Suprapubic skin (tissue), 4 donors: ENCODE data around the gene FOXQ1. TPM values are rescaled to one million over a fixed set of nuclear protein-coding genes. Genes with fewer than 3 reads are reported as not detected.

ENCODE experiments used
- DNase-seq, 2 donors: peaks; one replicate each; pipeline ENCODE4 v3.0.0-alpha.2; 2019; ENCODE audit warnings: low spot score in 2 of 2
- H3K27ac ChIP-seq: fragments of 200-600 bp; sonication (generic); one replicate; pipeline ENCODE4 v1.5.1; 2019
- H3K27me3 ChIP-seq: fragments of 200-600 bp; sonication (generic); one replicate; pipeline ENCODE4 v1.5.1; 2019
- H3K36me3 ChIP-seq: fragments of 200-600 bp; sonication (generic); one replicate; pipeline ENCODE4 v1.5.1; 2019
- H3K4me1 ChIP-seq: fragments of 200-600 bp; sonication (generic); one replicate; pipeline ENCODE4 v1.5.1; 2019
- H3K4me3 ChIP-seq: fragments of 200-600 bp; sonication (generic); one replicate; pipeline ENCODE4 v1.5.1; 2019; ENCODE audit warnings: mild to moderate bottlenecking
- H3K9me3 ChIP-seq: fragments of 200-600 bp; sonication (generic); one replicate; pipeline ENCODE4 v1.5.1; 2019
- CTCF ChIP-seq, 2 donors: fragments of 200-600 bp in 1 of 2; fragments of 450-650 bp in 1 of 2; sonication (generic) in 1 of 2; IDR thresholded peaks; one replicate each; pipeline ENCODE4 v1.5.1; 2016 to 2019; ENCODE audit warnings: antibody characterized with exemption in 2 of 2, mild to moderate bottlenecking in 1 of 2, moderate library complexity in 1 of 2
- EP300 ChIP-seq: sonication (generic); formaldehyde crosslinking; IDR thresholded peaks from one replicate; pipeline ENCODE4 v1.6.1; 2017; ENCODE audit warnings: antibody characterized with exemption
- POLR2A ChIP-seq, 2 donors: fragments of 450-650 bp; IDR thresholded peaks; one replicate each; pipeline ENCODE4 v1.6.1; 2017; ENCODE audit warnings: antibody characterized with exemption in 2 of 2, mild to moderate bottlenecking in 2 of 2, moderate library complexity in 2 of 2
- POLR2AphosphoS5 ChIP-seq, 3 donors: sonication (generic); formaldehyde crosslinking; IDR thresholded peaks; one replicate each; pipeline ENCODE4 v1.6.1; 2017; ENCODE audit warnings: antibody characterized with exemption in 3 of 3
- WGBS: methylation state at CpG from one replicate; pipeline ENCODE4 v1.1.5; 2018; 5-methylcytosine and 5-hydroxymethylcytosine counted together
- total RNA-seq, 4 donors: library from RNA; depleted of rRNA; stranded (reverse); fragments of >200 nt; gene quantifications; one replicate each; pipeline ENCODE4 v1.1.0, GENCODE V29; 2016

The FOXQ1 gene
- total RNA-seq, 4 donors from 2014 or later, result 45.4 to 101 (median 80.0) TPM

- Histone ChIP-seq H3K27ac (no peak overlapping the region), H3K9me3 (no peaks in the 10 kb centered on the region), H3K36me3 (no peaks in the 10 kb centered on the region), H3K27me3 (no peaks in the 10 kb centered on the region), H3K4me1 (no peaks in the 10 kb centered on the region), H3K4me3 (no peak overlapping the region)
- WGBS, result 76% methylated on average over 11 of the region's 11 CpGs
- DNase-seq, result no peak
- TF ChIP-seq POLR2A (IDR thresholded peaks at IDR 0.05) (no peak), POLR2AphosphoS5 (IDR thresholded peaks at IDR 0.05) (no peak), CTCF (IDR thresholded peaks at IDR 0.05) (no peak), EP300 (no peak)
These were observed 47.1 kb upstream of the FOXQ1 start for GRCh38 chr6:1264619-1265445.

GRCh38 chr6:1266686-1267056 is 45.2 kb upstream of the FOXQ1 start:
- no peak for DNase-seq
- no peaks in the 10 kb centered on the region for H3K27me3 ChIP-seq
- no peaks in the 10 kb centered on the region for H3K36me3 ChIP-seq
- no peaks in the 10 kb centered on the region for H3K4me1 ChIP-seq
- 98% methylated on average over 3 of the region's 3 CpGs for WGBS
- no peaks in the 10 kb centered on the region for H3K9me3 ChIP-seq
- no peak overlapping the region for H3K27ac ChIP-seq
- H3K4me3 ChIP-seq, result no peak overlapping the region
- TF ChIP-seq EP300 (no peak), POLR2AphosphoS5 (IDR thresholded peaks at IDR 0.05) (no peak), CTCF (IDR thresholded peaks at IDR 0.05) (no peak), POLR2A (IDR thresholded peaks at IDR 0.05) (no peak)

DNA sequence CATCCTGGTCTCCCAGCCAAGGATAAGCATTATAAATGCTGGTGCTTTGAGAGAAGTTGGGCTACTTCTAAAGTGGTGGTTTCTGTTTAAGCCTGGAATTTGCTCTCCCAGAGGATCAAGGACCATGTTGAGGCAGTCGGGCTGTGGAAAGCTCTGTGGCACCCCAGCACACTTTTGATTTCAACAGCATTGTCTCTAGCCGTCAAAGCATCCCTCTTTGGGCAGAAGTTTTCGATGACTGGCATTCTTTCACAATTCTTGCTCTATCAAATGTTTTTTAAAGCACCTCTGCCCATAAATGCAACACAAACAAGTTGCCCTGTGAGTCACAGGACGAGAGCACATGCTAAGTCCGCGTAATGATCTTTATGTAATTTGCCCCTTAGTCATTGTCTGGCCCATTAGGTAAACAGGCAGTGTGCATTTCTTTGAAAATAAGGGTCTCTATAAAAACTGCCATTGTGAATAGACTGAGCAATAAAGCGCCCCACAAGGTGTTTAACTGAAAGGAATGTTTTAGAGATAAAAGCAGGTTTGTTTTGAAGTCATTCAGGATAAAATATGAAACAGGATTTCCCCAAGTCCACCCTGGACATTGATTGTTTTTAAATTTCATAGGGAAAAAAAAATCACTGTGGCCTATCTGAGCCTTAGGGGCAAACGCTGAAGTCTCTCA is 44.7 kb upstream of the FOXQ1 start:
- no peak overlapping the region for H3K27ac ChIP-seq
- no peak for TF ChIP-seq POLR2A (IDR thresholded peaks at IDR 0.05)
- no peak for TF ChIP-seq POLR2AphosphoS5 (IDR thresholded peaks at IDR 0.05)
- no peak for TF ChIP-seq EP300
- no peak for TF ChIP-seq CTCF (IDR thresholded peaks at IDR 0.05)
- no peak for DNase-seq
- H3K4me1 ChIP-seq, result no peaks in the 10 kb centered on the region
- no peaks in the 10 kb centered on the region for H3K36me3 ChIP-seq
- no peaks in the 10 kb centered on the region for H3K9me3 ChIP-seq
- H3K27me3 ChIP-seq, result no peaks in the 10 kb centered on the region
- WGBS, result 79% methylated on average over 8 of the region's 8 CpGs
- no peak overlapping the region for H3K4me3 ChIP-seq

GRCh38 chr6:1267790-1268762 is 43.8 kb upstream of the FOXQ1 start:
- H3K4me3 ChIP-seq, result no peak overlapping the region
- 93% methylated on average over 17 of the region's 18 CpGs for WGBS
- TF ChIP-seq EP300 (no peak), CTCF (IDR thresholded peaks at IDR 0.05) (no peak), POLR2A (IDR thresholded peaks at IDR 0.05) (no peak), POLR2AphosphoS5 (IDR thresholded peaks at IDR 0.05) (no peak)
- no peak for DNase-seq
- H3K4me1 ChIP-seq, result no peaks in the 10 kb centered on the region
- no peak overlapping the region for H3K27ac ChIP-seq
- H3K27me3 ChIP-seq, result peaks cover 5% of the 10 kb centered on the region
- no peaks in the 10 kb centered on the region for H3K9me3 ChIP-seq
- no peaks in the 10 kb centered on the region for H3K36me3 ChIP-seq
